OCI-LY7 (cell line): ENCODE results near the gene CSNK1A1L. TPM values are rescaled to one million over a fixed set of nuclear protein-coding genes. Genes with fewer than 3 reads are reported as not detected.

Experiments
- BruUV-seq: library from RNA; stranded (reverse); fragments of 400-500 nt; replicated peaks from 2 replicates; lab custom pipeline; 2021; lab: Mats Ljungman, UMichigan
- CTCF ChIA-PET: fragments of 300-600 bp; sonication (Branson Sonifier 250); formaldehyde crosslinking; loops from one replicate; lab custom pipeline; 2022; ENCODE audit warnings: antibody characterized with exemption; ENCODE audit not compliant: unreplicated experiment; lab: Charles Lee
- POLR2A ChIA-PET: fragments of 300-600 bp; sonication (Branson Sonifier 250); formaldehyde crosslinking; loops from one replicate; lab custom pipeline; 2022; ENCODE audit warnings: antibody characterized with exemption; lab: Charles Lee
- DNase-seq: peaks from one replicate; pipeline ENCODE4 v3.0.0-alpha.2; 2015; ENCODE audit warnings: low spot score
- H2AFZ ChIP-seq: fragments of 200-600 bp; sonication (generic), shearing (Covaris generic); 2 replicates; pipeline ENCODE4 v1.6.1; 2014; ENCODE audit warnings: mild to moderate bottlenecking, antibody characterized with exemption, low read length, moderate library complexity
- H3K27ac ChIP-seq: fragments of 200-600 bp; sonication (generic); 2 replicates; pipeline ENCODE4 v1.5.1; 2014; ENCODE audit warnings: mixed run types, low read depth, mild to moderate bottlenecking, moderate library complexity, low read length, inconsistent platforms; ENCODE audit not compliant: poor library complexity, severe bottlenecking
- H3K36me3 ChIP-seq: fragments of 200-600 bp; sonication (generic); 2 replicates; pipeline ENCODE4 v1.6.1; 2014; ENCODE audit warnings: mild to moderate bottlenecking, antibody characterized with exemption, low read length, moderate library complexity, mixed read lengths; ENCODE audit not compliant: insufficient read depth
- H3K4me1 ChIP-seq: fragments of 200-600 bp; sonication (generic); 2 replicates; pipeline ENCODE4 v1.5.1; 2014; ENCODE audit warnings: mild to moderate bottlenecking, low read length; ENCODE audit not compliant: insufficient read depth, poor library complexity, severe bottlenecking
- H3K4me2 ChIP-seq: fragments of 200-600 bp; sonication (generic); 2 replicates; pipeline ENCODE4 v1.6.1; 2014; ENCODE audit warnings: mild to moderate bottlenecking, low read length
- H3K4me3 ChIP-seq: fragments of 200-600 bp; sonication (generic); 2 replicates; pipeline ENCODE4 v1.5.1; 2014; ENCODE audit warnings: mild to moderate bottlenecking, low read depth, low read length; ENCODE audit not compliant: poor library complexity, severe bottlenecking
- H3K79me2 ChIP-seq: fragments of 200-600 bp; sonication (generic); 2 replicates; pipeline ENCODE4 v1.6.1; 2016; ENCODE audit warnings: low read depth, mild to moderate bottlenecking, low read length, moderate library complexity, mixed read lengths; ENCODE audit not compliant: insufficient read depth
- H3K9me2 ChIP-seq: fragments of 200-600 bp; sonication (generic); 2 replicates; pipeline ENCODE4 v1.6.1; 2016; ENCODE audit warnings: mild to moderate bottlenecking, low read length, mixed read lengths; ENCODE audit not compliant: insufficient read depth
- H3K9me3 ChIP-seq: fragments of 200-600 bp; sonication (generic); 2 replicates; pipeline ENCODE4 v1.6.1; 2014; ENCODE audit warnings: mild to moderate bottlenecking, mixed run types, low read length, mixed read lengths
- H4K20me1 ChIP-seq: fragments of 200-600 bp; sonication (generic); 2 replicates; pipeline ENCODE4 v1.6.1; 2014; ENCODE audit warnings: mild to moderate bottlenecking, antibody characterized with exemption, low read length, moderate library complexity, mixed read lengths; ENCODE audit not compliant: insufficient read depth
- CTCF ChIP-seq: fragments of 200-600 bp; sonication (generic); conservative IDR thresholded peaks from 2 replicates; pipeline ENCODE4 v1.5.1; 2014; ENCODE audit warnings: mild to moderate bottlenecking, antibody characterized with exemption, low read length, moderate library complexity, mixed read lengths
- EZH2phosphoT487 ChIP-seq: fragments of 200-600 bp; sonication (generic); IDR thresholded peaks from 2 replicates; pipeline ENCODE4 v1.6.1; 2018; ENCODE audit warnings: low read depth, borderline replicate concordance, mild to moderate bottlenecking, mixed run types, antibody characterized with exemption, low read length, moderate library complexity, mixed read lengths
- intact Hi-C: fragments of 100-400 bp; cut with micrococcal nuclease; formaldehyde crosslinking; loops from one replicate; pipeline ENCODE4 v1.10.0; 2022; ENCODE audit not compliant: unreplicated experiment
- total RNA-seq, 2 experiments: library from RNA; depleted of rRNA in 1 of 2; stranded (reverse); fragments of >200 nt in 1 of 2; shearing (Covaris generic) in 1 of 2; gene quantifications; 2 replicates each; pipeline ENCODE4 v1.2.3, GENCODE V29; 2014 to 2022

Gene CSNK1A1L
- total RNA-seq, 2 experiments from 2014 or later = not detected

GRCh38 chr13:37129866-37130265, 24.4 kb upstream of the CSNK1A1L start:
- BruUV-seq = no TSS peak
- no peak overlapping the region for H3K27ac ChIP-seq
- H3K4me2 ChIP-seq = no peak overlapping the region
- ChIA-PET CTCF (no interaction called here), POLR2A (no interaction called here)
- no peaks in the 10 kb centered on the region for H3K79me2 ChIP-seq
- H3K4me1 ChIP-seq = no peaks in the 10 kb centered on the region
- no peak for DNase-seq
- no peaks in the 10 kb centered on the region for H3K36me3 ChIP-seq
- H3K4me3 ChIP-seq = no peak overlapping the region
- TF ChIP-seq CTCF (no peak), EZH2phosphoT487 (no peak)
- no peaks in the 10 kb centered on the region for H4K20me1 ChIP-seq
- no peak overlapping the region for H2AFZ ChIP-seq
- intact Hi-C loops = no loop called here
- H3K9me2 ChIP-seq = no peaks in the 10 kb centered on the region
- no peaks in the 10 kb centered on the region for H3K9me3 ChIP-seq

GRCh38 chr13:37127691-37128241, 22.3 kb upstream of the CSNK1A1L start:
- intact Hi-C loops = no loop called here
- no peak overlapping the region for H2AFZ ChIP-seq

More at GRCh38 chr13:37127691-37128241, 22.3 kb upstream of the CSNK1A1L start:
- no peak for DNase-seq
- no peak overlapping the region for H3K4me3 ChIP-seq
- no peaks in the 10 kb centered on the region for H3K36me3 ChIP-seq
- H3K9me3 ChIP-seq = no peaks in the 10 kb centered on the region
- POLR2A ChIA-PET = no interaction called here
- CTCF ChIA-PET = no interaction called here
- no peaks in the 10 kb centered on the region for H4K20me1 ChIP-seq
- H3K9me2 ChIP-seq = no peaks in the 10 kb centered on the region
- H3K4me2 ChIP-seq = no peak overlapping the region
- H3K27ac ChIP-seq = no peak overlapping the region
- no peaks in the 10 kb centered on the region for H3K79me2 ChIP-seq
- TF ChIP-seq EZH2phosphoT487 (no peak), CTCF (no peak)
- no peaks in the 10 kb centered on the region for H3K4me1 ChIP-seq
- BruUV-seq = no TSS peak
